ENCODE measurements around the gene BAHCC1.
A peak's percentile ranks its signal among the peaks of the same experiment; 100 is the strongest.

Gene BAHCC1

DNA sequence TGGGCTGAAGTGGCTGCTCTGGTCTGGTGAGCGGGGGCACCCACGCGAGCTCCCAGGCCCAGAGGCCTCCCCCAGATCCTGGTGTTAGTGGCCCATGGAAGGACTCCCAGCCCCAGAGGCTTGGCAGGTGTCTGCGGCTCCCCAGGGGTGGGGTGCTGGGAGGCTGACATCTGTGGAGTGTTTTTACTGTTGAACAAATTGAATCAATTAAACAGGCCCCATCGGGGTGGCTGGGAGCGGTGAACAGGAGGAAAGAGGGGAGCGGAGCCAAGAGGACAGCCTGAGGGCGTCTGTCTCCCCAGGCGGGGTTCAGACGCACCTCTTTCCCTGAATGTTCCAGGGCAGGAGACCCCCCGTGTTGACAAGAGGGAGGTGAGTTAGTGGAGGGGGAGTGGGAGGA, 87.4 kb downstream of the BAHCC1 start:
- peak; percentile 88 for DNase-seq

DNA sequence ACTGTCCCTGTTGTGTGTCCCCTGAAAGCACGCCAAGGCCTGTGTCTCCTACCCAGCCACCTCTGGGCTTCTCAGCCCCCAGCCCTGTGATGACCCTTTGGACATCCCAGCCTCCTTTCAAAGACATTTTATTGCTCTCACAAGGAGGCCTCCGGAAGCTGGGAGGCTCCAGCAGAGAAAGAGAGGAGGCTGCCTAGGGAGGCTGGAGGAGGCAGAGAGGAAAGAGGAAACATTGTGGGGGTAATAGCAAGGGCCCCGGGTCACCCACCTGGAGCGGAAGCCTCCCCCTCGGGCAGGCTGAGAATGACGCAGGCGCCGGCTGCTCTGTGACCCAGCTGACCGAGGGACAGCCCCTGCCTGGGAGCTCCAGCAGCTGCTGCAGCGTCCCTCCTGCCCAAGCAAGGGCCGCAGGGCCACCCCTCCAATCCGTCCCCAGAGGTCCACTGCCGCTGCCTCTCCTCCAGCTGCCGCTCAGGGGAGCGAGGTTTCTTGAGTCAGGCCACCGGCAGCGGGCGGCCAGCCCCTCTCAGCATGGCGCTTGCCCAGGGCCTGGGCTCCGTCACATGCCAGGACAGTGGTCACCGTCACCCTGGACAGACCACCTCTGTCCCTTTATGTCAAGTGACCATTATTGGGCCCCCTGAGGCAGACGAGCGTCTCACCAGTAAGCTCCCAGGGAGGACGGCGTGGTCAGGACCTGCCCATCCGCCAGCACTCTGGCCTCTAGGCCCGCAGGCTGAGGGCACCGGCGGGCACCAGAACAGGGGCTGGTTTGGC, 88.0 kb downstream of the BAHCC1 start:
- DNase-seq, result peak; percentile 40

DNA sequence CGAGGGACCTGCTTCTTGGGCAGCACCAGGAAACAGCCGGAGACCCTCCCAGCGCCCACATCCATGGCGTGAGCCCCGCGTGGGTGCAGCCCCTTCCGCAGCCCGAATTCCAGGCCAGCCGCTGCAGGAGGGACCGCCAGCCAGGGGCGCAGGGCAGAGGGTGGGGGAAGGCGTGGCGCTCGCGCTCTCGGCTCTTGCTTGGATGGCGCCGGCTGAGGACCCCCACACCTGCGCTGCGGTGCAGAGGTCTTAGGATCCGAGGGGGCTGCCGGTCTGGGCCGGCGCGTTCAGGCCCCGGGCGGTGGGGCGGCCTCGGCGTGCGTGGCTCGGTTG, 88.6 kb downstream of the BAHCC1 start:
- peak; percentile 41 for DNase-seq

DNA sequence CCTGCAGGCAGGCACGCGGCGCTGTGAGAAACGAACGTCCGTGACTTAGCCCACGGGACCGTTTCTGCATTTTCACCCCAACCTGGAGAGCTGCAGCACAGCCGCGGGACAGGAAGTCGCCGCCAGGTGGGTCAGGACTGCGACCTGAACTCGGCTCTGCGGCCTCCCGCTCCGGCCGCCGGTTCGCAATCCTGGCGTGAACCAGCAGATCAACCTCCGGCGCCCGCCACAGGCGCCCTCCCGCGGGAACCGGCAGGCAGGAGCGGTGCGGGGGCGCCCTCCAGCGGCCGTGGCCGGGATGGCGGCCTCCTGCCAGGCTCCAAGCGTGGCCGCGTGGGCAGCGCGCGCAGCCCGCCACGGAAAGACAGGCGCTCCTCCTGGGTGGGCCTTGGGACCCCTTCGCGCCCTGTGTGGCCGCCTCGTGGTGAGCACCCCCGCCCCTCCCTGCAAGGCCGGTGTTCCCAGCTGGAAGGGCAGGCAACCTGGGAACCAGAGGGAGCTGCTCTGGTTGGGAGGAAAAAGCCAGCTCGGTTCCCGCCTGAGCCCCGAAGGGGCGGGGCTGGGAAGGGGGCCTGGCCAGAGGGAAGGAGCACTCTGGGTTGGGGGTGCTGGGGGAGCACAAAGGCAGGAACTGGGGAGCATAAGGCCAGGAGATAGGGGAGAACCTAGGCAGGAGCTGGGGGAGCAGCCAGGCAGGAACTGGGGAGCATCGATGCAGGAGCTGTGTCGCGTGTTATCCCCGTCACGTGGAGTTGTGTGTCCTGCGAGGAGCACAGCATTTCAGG, 89.1 kb downstream of the BAHCC1 start:
- peak; percentile 85 for DNase-seq

DNA sequence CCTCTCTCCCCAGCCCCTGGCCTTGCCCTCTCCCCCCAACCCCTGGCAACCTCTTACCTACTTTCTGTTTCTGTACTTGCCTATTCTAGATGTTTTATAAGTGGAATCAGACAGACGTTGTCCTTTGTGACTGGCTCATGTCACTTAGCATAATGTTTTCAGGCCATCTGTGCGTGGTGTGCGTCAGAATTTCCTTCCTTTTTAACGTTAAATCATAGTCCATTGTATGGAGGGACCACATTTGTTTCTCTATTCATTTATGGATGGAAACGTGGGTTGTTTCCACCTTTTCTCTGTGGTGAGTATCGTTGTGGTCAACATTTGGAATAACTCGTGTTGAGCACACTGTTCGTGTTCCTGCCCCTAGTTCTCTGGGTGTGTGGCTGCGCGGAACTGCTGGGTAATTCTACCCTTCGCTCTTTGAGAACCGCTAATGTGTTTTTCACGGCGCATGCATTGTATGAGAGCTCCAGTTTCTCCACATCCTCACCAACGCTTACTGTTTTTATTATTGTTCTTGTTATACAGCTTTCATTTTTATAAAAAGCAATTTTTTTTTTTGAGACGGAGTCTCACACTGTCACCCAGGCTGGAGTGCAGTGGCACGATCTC, 91.0 kb downstream of the BAHCC1 start:
- DNase-seq, result no peak

DNA sequence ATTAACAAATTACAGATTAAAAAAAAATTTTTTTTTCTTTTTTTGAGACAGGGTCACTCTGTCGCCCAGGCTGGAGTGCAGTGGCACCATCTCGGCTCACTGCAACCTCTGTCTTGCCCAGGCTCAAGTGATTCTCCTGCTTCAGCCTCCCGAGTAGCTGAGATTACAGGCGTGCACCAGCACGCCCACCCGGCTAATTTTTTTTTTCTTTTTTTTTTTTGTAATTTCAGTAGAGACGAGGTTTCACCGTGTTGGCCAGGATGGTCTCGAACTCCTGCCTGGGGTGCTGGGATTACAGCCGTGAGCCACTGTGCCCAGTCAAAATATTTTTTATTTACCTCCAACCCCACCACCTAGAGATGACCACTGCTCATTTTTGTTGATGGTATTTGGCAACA, 91.8 kb downstream of the BAHCC1 start:
- DNase-seq, result peak; percentile 57

DNA sequence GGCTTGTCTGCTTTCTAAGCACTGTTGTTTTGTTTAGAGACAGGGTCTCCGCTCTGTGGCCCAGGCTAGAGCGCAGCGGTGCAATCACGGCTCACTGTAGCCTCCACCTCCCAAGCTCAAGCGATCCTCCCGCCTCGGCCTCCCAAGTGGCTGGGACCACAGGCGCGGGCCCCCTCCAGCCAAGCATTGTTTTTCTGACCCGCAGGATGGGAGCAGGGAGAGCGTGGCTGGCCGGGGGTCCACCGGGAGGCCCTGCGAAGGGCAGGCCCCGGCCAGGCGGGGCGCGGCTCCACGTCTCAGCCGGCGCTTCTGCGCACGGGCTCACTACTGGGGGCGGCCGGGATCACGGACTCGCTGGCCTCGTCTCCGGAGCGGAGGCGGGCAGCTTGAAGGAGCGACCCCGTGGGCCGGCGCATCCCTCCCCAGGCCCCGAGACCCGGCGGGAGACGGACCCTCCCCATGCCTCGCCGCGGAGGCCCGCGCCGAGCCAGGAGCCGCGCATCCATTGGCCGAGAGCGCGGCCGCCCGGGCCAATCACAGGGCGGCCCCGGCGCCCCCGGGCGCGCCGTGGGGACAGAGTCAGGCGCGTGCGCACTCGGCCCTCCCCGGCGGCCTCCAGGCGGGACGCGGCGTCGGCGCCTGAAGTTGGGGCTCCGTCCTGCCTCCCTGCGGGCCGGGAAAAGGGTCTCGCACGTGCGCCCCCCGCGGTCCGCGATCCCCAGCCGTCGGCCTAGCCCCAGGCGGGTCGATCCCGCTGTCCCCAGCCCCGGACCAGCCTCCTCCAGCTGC, 92.4 kb downstream of the BAHCC1 start:
- peak; percentile 72 for DNase-seq

DNA sequence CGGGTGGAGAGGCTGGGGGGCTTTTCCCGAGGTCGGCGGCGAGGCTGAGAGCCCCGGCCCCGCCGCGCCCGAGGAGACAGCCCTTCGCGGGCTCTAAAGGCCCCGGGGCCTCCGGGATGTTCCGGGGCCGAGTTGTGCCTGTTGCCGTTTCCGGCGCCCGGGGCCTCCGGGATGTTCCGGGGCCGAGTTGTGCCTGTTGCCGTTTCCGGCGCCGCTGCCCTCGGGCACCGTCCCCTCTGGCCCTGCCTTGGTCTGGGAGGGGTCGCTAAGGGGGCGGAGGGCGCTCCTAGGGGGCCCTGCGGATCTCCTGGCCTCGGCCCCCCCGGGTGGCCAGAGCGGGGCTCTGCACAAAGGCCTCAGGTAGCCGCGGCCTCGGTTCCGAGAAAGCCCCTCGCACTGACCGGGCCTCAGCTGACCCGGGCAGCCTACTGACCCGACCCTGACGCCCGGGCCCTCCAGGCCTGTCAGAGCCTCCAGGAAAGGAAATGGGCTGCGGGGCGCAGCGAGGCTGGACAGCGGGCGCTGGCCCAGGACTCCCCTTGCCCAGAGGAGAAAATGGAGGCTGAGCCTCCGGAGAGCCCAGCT, 93.1 kb downstream of the BAHCC1 start:
- no peak for DNase-seq

DNA sequence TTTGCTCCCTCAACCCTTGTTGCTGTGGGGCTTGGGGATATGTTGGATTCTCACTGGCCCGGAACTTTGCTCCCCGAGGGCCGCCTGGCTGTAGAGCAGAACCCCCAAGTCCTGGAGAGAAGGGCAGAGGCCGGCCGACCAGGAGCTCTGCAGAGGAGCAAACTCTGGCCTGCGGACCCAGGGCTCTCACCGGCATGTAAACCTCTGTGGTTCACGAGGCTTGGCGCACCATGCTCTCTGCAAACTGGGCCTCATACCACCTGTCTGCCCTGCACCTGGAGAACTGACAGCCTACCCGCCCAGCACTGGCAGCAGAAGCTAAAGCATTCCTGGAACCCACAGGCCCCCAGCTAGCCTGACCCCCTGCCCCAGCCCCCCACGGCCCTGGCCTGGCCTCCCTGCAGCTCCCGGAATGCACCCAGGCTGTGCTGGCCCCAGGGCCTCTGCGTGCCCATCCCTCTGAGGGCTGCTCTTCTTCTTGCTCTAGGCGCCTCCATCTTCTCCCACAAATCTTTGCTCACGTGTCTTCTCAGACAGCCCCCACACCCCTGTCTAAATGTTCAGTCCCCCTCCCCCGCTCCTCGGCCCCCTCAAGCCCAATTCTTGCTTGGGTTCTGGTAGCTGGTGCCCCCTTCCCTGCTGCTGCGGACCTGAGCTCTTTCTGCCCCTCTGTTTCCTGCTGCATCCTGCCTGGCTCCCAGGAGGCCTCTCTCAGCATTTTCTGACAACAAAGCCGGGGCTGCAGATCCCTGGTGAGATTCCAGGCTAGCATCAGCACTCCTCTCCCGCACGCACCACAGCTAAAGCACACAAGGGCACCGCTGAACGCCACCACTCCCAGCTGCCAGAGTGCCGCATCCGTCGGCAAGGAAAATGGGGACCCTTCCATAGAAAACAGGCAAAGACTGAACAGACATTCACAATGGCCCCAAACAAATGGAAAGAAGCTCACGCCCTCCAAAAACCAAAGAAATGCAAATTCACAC, 94.0 kb downstream of the BAHCC1 start:
- peak; percentile 72 for DNase-seq

DNA sequence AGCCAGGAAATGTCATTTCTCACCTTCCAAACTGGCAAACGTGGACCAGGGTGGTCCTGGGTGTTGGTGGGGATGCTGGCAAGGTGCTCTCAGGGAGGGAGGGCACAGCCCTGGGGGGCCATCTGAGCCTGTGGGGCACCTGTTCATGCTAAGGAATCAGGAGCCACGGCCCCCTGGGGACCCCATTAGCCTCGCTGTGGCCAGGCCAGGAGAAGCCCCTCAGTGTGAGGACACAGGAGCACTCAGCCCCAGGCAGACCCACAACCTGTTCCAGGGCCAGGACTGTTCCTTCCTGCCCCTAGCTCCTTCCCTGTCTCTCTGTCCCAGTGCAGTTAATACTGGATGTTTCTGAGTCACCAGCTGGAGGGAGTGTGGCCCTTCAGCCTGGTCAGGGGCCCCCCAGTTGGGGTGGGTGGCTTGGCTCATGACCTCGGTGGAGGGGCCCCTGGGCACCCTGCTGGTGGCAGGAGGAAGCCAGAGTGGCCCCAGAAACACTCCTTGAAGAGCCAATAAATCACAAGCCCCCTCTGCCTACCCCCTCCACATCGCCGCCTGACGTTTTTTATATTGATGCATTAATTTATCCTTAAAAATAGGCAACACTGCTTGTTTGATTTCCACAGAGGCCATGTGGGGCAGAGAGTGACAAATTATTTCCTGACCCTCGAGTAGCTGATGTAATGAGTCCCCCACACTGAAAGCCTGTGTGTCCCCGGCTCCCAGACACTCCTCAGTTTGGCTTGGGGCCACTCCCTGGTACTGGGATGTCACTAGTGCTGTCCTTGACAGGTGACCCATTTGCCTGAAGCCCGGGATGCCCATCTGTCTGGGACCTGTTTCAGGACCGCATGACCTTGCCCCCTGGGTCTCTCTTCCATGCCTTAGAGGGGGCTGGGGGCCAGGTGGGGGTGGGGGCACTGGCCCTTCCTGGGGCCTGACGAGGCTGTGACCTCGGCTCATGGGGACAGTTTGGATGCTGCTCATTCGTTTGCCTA, 95.0 kb downstream of the BAHCC1 start:
- DNase-seq, result no peak

DNA sequence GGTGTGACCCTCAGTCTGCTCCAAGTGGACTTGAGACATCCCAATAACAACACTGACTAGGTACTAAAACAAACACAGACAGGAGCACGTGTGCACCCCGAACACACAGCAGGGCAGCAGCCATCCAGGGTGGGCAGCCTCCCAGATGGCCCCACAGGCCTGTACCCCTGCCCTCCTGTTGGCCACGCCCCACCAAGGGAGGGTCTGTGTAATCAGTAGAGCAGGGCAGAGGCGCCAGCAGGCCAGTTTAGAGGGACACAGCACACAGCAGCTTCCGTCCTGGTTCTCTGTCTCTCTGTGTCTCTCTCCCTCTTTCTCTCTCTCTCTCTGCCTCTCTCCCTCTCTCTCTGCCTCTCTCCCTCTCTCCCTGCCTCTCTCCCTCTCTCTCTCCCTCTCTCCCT, 95.9 kb downstream of the BAHCC1 start:
- peak; percentile 25 for DNase-seq

DNA sequence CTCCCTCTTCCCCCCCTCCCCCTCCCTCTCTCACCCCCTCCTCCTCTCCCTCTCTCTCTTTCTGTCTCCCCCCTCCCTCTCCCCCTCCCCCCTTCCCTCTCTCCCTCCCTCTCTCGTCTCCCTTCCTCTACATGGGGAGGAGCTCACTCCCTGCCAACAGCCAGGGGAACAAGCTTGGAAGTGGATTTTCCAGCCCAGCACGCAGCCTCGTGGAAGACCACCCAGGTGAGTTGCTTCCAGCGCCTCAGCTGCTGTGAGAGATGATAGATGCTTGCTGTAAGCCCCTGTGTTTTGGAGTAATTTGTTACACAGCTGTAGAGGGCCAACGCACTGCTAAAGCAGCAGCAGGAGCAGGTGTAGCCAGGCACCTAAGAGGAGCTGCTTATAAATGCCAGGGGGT, 96.5 kb downstream of the BAHCC1 start:
- DNase-seq, result peak; percentile 24

DNA sequence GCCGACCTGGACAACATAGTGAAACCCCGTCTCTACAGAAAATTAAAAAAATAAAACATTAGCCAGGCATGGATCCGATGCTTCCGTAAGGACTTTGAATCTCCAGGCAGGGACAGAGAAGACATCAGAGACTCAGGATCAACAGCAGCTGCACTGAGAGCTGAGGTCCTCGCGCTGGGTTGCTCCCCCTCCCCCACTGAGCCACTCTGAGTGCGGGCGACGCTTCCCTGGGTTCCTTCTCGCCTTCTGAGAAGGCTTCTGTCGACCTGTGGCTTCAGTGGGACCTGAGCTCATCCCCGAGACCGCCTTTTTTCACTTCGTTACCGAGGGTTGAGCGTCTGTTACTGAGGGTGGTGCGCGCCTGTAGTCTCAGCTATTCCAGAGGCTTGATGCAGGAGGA, 96.9 kb downstream of the BAHCC1 start:
- DNase-seq, result no peak

DNA sequence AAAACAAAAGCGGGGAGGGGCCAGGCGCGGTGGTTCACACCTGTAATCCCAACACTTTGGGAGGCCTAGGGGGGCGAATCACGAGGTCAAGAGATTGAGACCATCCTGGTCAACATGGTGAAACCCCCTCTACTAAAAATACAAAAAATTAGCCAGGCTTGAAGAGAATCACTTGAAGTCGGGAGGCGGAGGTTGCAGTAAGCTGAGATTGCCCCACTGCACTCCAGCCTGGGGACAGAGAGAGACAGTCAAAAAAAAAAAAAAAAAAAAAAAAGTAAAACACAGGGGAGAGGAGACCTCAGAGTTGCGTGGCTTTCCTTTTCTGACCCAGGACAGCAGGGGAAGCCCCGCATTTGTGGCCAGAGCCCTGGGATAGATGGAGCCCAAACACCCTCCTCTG, 97.4 kb downstream of the BAHCC1 start:
- no peak for DNase-seq

DNA sequence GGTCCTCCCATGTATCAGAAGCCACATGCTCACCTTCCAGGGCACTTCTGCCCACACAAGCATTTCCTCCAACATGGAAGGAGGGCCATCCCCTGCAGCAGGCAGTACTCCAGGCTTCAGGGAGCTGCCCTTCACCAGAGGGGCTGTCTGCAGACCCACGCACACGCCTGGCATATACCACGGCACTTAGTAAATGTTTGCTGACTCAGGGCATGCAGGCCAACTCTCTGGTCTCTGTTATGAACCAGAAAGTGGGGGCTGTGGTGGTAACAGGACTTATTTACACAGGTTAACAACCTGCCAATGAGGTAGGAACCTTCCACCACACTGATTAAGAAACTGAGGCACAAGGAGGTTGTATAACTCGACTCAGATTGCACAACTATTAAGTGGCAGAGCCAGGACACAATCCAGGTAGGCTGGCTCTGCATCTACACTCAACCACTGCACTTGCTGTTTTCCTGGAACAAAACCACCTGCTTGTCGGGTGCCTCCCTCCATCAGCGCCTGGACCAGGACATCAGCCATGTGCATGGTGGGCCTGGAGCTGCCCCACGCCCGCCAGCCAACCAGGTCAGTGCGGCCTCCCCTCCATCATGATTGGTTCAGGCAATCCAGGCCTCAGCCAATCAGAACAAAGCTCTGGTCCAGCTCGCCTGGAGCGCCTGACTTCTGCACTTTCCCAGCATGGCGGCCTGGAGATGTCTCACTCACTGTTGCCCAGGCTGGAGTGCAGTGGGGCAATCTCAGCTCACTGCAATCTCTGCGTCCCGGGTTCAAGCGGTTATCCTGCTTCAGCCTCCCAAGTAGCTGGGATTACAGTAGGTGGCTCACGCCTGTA, 98.2 kb downstream of the BAHCC1 start:
- DNase-seq, result no peak

DNA sequence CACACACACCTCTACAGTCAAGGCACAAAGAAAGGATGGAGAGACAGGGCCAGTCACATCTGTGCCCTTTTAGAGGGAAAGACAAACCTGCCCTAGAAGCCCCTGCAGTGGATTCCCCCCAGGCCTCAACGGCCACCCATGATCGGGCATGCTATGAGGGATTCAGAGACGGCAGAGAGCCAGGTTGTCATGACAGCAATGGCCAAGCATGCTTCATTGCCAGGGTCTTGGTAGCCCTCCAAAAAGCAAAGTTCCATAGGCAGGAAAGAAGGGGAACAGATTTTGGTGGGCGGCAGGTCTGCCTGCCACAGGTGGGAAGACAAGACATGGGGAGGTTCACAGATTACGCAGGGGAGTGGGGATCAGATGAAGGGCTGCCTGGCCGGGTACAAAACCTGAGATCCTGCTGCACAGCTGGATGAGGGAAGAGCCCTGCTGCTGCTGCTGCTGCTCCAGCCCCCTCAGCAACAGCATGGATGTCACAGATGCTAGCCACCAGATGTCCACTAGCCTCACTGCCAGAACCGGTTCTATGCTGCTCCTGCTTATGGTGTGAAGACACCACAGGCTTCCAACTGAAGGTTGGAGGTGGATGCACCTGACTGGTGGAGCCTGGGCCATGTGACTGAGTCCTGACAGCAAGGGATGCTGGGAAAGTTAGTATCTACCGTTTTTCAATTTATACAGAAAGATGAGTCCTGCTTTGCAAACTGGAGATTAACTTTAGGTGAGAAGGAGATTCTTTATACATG, 99.5 kb downstream of the BAHCC1 start:
- peak; percentile 91 for DNase-seq

DNA sequence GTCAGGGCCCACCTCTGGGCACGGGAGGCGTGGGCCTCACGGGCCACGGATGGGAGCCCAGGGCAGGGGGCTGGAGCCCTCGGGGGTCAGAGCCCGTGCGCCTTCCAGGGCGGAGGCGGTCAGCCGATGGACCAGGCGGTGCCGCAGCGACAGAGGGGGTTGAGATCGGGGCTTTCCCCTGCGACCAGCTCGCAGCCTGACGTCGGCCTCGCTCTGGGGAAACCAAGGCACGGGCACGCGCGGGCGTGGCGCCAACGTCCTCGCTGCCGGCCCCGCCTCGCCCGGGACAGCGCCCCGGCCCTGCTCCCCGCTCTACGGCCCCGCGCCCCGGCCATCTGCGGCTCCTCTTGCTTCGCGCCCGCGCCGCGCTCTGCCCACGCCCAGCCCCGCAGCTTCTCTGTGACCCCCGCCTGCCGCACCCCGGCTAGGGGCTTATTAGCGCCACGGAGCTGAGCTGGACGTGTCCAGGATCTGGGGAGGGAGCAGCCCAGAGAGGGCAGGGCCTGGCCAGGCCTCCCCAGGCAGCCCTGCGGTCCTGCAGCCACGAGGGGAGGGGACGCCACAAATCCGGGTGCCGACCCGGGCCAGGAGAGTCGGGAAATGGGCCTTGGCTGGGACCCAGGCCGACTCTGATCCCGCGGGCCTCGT, 103.8 kb downstream of the BAHCC1 start:
- no peak for DNase-seq

DNA sequence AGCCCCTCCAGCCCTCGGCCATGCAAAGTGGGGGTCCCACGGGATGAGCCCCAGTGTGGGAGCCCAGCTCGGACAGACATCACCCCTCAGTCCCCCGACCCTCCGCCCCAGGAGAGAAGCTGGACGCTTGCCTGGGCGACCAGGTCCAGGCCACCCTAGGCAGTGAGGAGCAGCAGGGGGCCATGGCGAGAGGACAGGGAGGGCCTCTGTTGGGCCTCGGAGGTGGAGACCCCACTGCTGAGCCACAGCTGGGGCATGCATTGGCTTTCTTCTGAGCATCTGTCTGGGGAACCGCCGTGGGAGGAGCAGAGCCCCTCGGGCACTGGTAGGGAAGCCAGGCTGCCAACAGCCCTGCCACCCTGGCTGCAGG, 104.3 kb downstream of the BAHCC1 start:
- DNase-seq, result no peak
